ENCODE measurements around the gene TIMM13. TPM values are rescaled to one million over a fixed set of nuclear protein-coding genes. Genes with fewer than 3 reads are reported as not detected.

The TIMM13 gene
- total and polyA plus RNA-seq, 11 donors, result 27.4 to 98.5 (median 65.9) TPM

- Histone ChIP-seq H3K36me3 (peaks cover 0 to 58% (median 16%) of the 10 kb centered on the region in 9 donors), H3K9me3 (no peaks in the 10 kb centered on the region), H3K27me3 (no peaks in the 10 kb centered on the region), H3K4me1 (no peaks in the 10 kb centered on the region), H3K4me3 (no peak overlapping the region), H3K27ac (no peak overlapping the region)
- ATAC-seq (no peak), DNase-seq (no peak)
- intact Hi-C loops (cut with DNase I), result no loop called here
- WGBS, 4 donors, result 96 to 100% (median 97%) methylated on average over 11 to 15 of the region's 15 CpGs
- TF ChIP-seq POLR2A (IDR thresholded peaks at IDR 0.05), result no peak
- TF ChIP-seq, protein P1, sequence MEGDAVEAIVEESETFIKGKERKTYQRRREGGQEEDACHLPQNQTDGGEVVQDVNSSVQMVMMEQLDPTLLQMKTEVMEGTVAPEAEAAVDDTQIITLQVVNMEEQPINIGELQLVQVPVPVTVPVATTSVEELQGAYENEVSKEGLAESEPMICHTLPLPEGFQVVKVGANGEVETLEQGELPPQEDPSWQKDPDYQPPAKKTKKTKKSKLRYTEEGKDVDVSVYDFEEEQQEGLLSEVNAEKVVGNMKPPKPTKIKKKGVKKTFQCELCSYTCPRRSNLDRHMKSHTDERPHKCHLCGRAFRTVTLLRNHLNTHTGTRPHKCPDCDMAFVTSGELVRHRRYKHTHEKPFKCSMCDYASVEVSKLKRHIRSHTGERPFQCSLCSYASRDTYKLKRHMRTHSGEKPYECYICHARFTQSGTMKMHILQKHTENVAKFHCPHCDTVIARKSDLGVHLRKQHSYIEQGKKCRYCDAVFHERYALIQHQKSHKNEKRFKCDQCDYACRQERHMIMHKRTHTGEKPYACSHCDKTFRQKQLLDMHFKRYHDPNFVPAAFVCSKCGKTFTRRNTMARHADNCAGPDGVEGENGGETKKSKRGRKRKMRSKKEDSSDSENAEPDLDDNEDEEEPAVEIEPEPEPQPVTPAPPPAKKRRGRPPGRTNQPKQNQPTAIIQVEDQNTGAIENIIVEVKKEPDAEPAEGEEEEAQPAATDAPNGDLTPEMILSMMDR (IDR thresholded peaks at IDR 0.05), result no peak
Measured at GRCh38 chr19:2436926-2437325, 9.5 kb upstream of the TIMM13 start.

- no peak for TF ChIP-seq POLR2A (IDR thresholded peaks at IDR 0.05)
- TF ChIP-seq, protein P1 (IDR thresholded peaks at IDR 0.05), result no peak
- peaks cover 0 to 58% (median 22%) of the 10 kb centered on the region in 9 donors for H3K36me3 ChIP-seq
- WGBS, 4 donors, result 95 to 97% (median 96%) methylated on average over 39 of the region's 39 CpGs
Measured at GRCh38 chr19:2436384-2436783, 9.0 kb upstream of the TIMM13 start.

DNA sequence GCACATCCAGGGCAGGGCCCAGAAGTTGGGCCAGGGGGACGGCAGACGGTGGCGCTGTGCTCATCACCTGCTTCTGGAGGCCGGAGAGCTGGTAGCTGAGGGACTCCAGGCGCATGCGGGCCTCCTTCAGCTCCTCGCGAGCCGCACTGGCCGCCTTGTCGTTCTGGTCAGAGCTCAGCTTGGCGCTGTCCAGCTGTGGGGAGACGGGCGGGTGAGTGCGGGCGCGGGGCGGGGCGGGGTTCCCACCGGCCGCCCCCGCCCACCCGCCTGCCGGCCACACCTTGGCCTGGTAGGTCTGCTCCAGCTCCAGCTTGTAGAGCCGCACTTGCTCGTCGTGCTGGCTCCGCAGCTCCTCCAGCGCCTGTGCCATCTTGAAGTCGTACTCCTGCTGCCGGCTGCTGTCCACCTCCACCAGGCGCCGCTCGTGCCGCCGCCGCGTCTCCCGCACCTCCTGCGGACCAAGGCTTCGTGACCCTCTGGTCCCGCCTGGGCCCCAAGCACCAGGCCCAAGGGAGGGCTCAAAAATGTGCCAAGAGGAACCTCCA is 7.4 kb upstream of the TIMM13 start:
- intact Hi-C loops (cut with DNase I), result no loop called here
- Histone ChIP-seq H3K9me3 (no peaks in the 10 kb centered on the region), H3K4me1 (no peaks in the 10 kb centered on the region), H3K27ac (no peak overlapping the region), H3K36me3 (peaks cover 0 to 63% (median 22%) of the 10 kb centered on the region in 9 donors), H3K27me3 (no peaks in the 10 kb centered on the region), H3K4me3 (no peak overlapping the region)
- DNase-seq (no peak), ATAC-seq (no peak)
- 94 to 98% (median 96%) methylated on average over 19 to 42 of the region's 42 CpGs for WGBS, 4 donors
- TF ChIP-seq, protein P1 (IDR thresholded peaks at IDR 0.05), result no peak
- no peak for TF ChIP-seq POLR2A (IDR thresholded peaks at IDR 0.05)

More at GRCh38 chr19:2436384-2436783, 9.0 kb upstream of the TIMM13 start:
- Histone ChIP-seq H3K9me3 (no peaks in the 10 kb centered on the region), H3K27me3 (no peaks in the 10 kb centered on the region), H3K4me3 (no peak overlapping the region), H3K27ac (no peak overlapping the region), H3K4me1 (no peaks in the 10 kb centered on the region)
- ATAC-seq, result no peak
- intact Hi-C loops (cut with DNase I), result no loop called here
- DNase-seq, result no peak

GRCh38 chr19:2434267-2434666 is 6.9 kb upstream of the TIMM13 start:
- no peaks in the 10 kb centered on the region for H3K9me3 ChIP-seq
- H3K27ac ChIP-seq, result no peak overlapping the region
- H3K4me3 ChIP-seq, result no peak overlapping the region
- 95 to 98% (median 96%) methylated on average over 21 to 22 of the region's 22 CpGs for WGBS, 4 donors
- no peaks in the 10 kb centered on the region for H3K4me1 ChIP-seq
- H3K27me3 ChIP-seq, result no peaks in the 10 kb centered on the region
- intact Hi-C loops (cut with DNase I), result no loop called here
- no peak for DNase-seq
- ATAC-seq, result no peak
- peaks cover 0 to 61% (median 22%) of the 10 kb centered on the region in 9 donors for H3K36me3 ChIP-seq
- TF ChIP-seq, protein P1 (IDR thresholded peaks at IDR 0.05), result no peak
- TF ChIP-seq POLR2A (IDR thresholded peaks at IDR 0.05), result no peak

Data from heart left ventricle (tissue), 16 donors.